GM18511 (cell line): Measurements from ENCODE around the gene CARMIL1.

Experiments used
- ATAC-seq: cut with Tn5 transposase; IDR thresholded peaks from one replicate; pipeline ENCODE4 v1.9.1; 2021; ENCODE audit warnings: mild to moderate bottlenecking, moderate library complexity; ENCODE audit not compliant: unreplicated experiment

CARMIL1 gene

GRCh38 chr6:25332165-25332564 is 53.0 kb downstream of the CARMIL1 start:
- no peak for ATAC-seq

GRCh38 chr6:25332655-25333071 is 53.5 kb downstream of the CARMIL1 start:
- no peak for ATAC-seq

- ATAC-seq: no peak
Measured at GRCh38 chr6:25333471-25333870, 54.3 kb downstream of the CARMIL1 start.

- peak; percentile 76 for ATAC-seq
Measured at GRCh38 chr6:25334793-25335192, 55.6 kb downstream of the CARMIL1 start.

- no peak for ATAC-seq
Measured at GRCh38 chr6:25336996-25337395, 57.8 kb downstream of the CARMIL1 start.

- no peak for ATAC-seq
Measured at GRCh38 chr6:25337431-25337830, 58.3 kb downstream of the CARMIL1 start.

- ATAC-seq: no peak
Measured at GRCh38 chr6:25340431-25341202, 61.4 kb downstream of the CARMIL1 start.

- no peak for ATAC-seq
Measured at GRCh38 chr6:25341203-25341552, 62.0 kb downstream of the CARMIL1 start.

- ATAC-seq: no peak
Measured at GRCh38 chr6:25341923-25342619, 62.9 kb downstream of the CARMIL1 start.

GRCh38 chr6:25342802-25343201 is 63.6 kb downstream of the CARMIL1 start:
- ATAC-seq: no peak

- no peak for ATAC-seq
Measured at GRCh38 chr6:25343984-25344383, 64.8 kb downstream of the CARMIL1 start.

- no peak for ATAC-seq
Measured at GRCh38 chr6:25344827-25345226, 65.7 kb downstream of the CARMIL1 start.

- ATAC-seq: no peak
Measured at GRCh38 chr6:25346064-25346463, 66.9 kb downstream of the CARMIL1 start.

GRCh38 chr6:25350573-25350972 is 71.4 kb downstream of the CARMIL1 start:
- no peak for ATAC-seq

GRCh38 chr6:25351485-25351884 is 72.3 kb downstream of the CARMIL1 start:
- ATAC-seq: no peak

- no peak for ATAC-seq
Measured at GRCh38 chr6:25352285-25352684, 73.1 kb downstream of the CARMIL1 start.

GRCh38 chr6:25354078-25354932 is 75.1 kb downstream of the CARMIL1 start:
- no peak for ATAC-seq

GRCh38 chr6:25359191-25359861 is 80.2 kb downstream of the CARMIL1 start:
- no peak for ATAC-seq

GRCh38 chr6:25359891-25360290 is 80.7 kb downstream of the CARMIL1 start:
- no peak for ATAC-seq

GRCh38 chr6:25360621-25361020 is 81.4 kb downstream of the CARMIL1 start:
- no peak for ATAC-seq

- no peak for ATAC-seq
Measured at GRCh38 chr6:25363427-25363826, 84.3 kb downstream of the CARMIL1 start.
